ENCODE measurements around the gene C16orf87.

Gene C16orf87

GRCh38 chr16:46756772-46757171 is 74.2 kb downstream of the C16orf87 start:
- DNase-seq (ENCODE audit: low read depth), result no peak

GRCh38 chr16:46753015-46753414 is 78.0 kb downstream of the C16orf87 start:
- DNase-seq (ENCODE audit: low read depth), result no peak

- DNase-seq (ENCODE audit: low read depth), result no peak
Observed at GRCh38 chr16:46751381-46751780, 79.6 kb downstream of the C16orf87 start.

- DNase-seq (ENCODE audit: low read depth), result no peak
Observed at GRCh38 chr16:46748775-46749705, 81.9 kb downstream of the C16orf87 start.

GRCh38 chr16:46747777-46748651 is 83.0 kb downstream of the C16orf87 start, which contains the start of gene MYLK3:
Gene MYLK3, minus strand, starts transcription at chr16:46748344. Its CDS starts 151 bp downstream, at chr16:46748193.
- DNase-seq (ENCODE audit: low read depth), result peak; percentile 42

- DNase-seq (ENCODE audit: low read depth), result peak; percentile 24
Observed at GRCh38 chr16:46746821-46747776, 83.9 kb downstream of the C16orf87 start.

Data from EH (cell line).